GM12873 (cell line): Measurements from ENCODE around the gene PHTF1.

ENCODE experiments used
- TF ChIP-seq, protein P1 (sequence below): IDR thresholded peaks from 2 replicates; pipeline ENCODE4 v1.5.1; 2012; ENCODE audit warnings: low read depth, mild to moderate bottlenecking, moderate library complexity, low read length, control low read depth; ENCODE audit not compliant: insufficient read depth; ENCODE audit errors: missing control alignments

PHTF1 gene

DNA sequence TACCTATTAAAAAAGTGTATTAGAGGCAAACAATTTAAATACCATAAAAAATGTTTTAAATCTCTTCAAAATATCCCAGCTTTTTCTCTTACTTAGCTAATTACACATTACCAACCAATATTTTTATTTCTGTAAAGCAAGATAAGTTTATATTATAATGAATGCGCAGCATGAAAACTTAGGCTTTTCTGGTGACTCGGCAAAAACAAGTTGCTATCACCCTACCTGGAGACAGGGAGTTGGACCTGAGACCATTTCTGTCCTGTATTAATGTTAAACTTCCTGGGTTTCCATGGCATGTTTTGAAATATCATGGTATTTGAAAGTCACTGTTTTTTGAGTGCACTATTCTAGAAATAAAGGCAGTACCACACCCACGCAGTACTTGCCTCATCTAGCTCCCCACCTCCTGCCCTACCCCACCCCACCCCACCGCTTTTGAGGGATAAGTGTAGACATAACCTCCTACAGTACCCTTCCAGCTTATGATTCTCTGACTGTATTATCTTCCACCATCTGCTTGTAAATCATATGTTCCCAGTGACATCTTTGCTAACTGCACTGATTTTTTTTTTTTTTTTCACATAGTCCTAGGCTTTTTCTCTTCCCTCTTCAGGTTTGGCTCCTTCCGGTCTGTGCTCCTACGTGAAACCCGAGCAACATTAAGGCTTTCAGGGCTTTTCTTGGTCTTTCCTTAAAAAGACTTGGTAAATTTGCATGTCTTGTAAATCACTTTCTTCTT, 77.5 kb downstream of the PHTF1 start:
- TF ChIP-seq, protein P1, sequence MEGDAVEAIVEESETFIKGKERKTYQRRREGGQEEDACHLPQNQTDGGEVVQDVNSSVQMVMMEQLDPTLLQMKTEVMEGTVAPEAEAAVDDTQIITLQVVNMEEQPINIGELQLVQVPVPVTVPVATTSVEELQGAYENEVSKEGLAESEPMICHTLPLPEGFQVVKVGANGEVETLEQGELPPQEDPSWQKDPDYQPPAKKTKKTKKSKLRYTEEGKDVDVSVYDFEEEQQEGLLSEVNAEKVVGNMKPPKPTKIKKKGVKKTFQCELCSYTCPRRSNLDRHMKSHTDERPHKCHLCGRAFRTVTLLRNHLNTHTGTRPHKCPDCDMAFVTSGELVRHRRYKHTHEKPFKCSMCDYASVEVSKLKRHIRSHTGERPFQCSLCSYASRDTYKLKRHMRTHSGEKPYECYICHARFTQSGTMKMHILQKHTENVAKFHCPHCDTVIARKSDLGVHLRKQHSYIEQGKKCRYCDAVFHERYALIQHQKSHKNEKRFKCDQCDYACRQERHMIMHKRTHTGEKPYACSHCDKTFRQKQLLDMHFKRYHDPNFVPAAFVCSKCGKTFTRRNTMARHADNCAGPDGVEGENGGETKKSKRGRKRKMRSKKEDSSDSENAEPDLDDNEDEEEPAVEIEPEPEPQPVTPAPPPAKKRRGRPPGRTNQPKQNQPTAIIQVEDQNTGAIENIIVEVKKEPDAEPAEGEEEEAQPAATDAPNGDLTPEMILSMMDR = no peak

DNA sequence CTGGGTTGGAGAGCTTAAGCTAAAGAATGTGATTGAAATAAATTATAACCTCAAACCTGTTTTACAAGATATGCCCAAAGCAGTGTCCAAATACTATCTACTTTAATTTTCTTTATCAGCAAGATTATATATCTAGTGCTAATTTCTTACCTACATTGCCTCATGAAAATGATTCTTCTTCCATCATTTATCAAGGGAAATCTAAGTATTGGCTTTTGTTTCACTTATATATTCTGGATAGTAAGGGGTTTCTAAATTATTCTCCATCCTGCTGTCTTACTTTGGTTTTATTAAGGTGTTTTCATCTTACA, 81.2 kb downstream of the PHTF1 start:
- TF ChIP-seq, protein P1 = no peak

DNA sequence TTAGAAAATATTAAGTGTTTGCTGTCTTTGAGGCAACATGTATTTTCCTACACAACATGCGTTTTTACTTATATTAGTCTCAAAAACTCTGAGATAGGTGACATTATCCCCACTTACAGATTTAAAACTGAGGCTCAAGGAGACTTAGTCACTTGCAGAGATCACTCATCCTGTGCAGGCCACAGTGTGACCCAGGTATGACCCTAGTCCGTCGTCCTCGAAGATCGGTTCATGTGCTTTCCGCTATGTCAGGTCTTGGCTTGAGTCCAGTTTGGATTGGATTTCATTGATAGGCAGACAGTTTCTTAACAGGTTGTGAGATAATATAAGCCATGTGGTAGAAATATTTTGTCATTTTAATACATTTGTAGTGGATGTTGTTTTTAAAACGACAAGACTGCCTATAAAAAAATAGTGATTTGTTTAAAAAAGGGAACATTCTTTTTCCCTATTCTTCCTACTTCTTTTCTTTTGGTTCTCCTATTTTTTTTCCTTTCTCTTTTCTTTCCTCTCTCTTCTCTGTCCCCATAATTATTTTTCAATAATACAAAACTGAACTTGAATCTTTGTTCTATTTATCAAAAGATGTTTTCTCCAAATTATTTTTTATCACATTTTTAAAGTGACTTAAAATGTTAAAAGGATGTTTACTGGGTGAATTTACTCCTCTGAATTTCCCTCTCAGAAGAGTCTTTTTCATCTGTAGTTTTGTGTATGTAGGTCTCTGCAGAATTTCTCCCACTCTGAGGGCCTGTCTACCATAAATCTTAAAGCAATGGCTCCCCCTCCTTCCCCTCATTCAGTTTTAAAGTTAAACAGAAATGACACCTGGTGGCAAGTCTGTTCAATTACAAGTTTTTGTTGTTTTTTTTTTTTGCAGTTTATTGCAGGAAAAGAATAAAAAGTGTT, 81.8 kb downstream of the PHTF1 start:
- TF ChIP-seq, protein P1 = peak; percentile 48

DNA sequence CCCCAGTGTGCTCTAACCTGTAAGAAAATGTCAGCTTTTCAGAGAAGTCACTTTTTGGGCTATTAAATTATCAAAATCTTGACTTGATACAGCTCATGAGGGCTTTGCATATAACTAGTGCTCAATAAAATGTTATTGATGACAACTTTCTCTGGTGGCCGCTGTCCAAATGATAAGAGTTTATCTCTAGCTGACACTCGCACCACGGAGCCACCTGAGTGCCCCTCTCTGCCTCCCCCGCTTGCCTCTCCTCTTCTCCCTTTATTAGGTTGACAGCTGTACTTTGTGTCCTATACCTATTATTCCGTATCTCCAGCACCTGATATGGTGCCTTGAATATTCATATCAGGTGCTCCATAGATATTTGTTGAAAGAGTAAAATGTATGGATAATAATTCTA, 82.8 kb downstream of the PHTF1 start:
- TF ChIP-seq, protein P1 = no peak

DNA sequence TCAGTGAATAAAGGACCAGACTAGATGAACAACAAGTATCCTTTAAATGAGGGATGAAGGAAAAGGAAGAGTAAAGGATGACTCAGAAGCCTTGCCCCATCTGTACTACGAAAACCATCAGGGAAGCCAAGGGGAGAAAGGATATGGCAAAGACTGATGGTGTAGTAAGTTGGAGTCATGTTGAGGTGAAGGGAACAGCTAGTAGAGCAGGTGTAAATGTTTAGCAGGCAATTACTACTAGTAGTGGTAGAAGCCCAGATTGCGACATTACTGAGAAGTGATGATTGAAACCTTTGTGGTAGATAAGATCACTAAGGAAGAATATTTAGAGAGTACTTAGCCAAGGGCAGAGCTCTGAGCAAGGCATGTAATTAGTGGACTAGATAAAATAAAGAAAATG, 84.0 kb downstream of the PHTF1 start:
- TF ChIP-seq, protein P1 = no peak

DNA sequence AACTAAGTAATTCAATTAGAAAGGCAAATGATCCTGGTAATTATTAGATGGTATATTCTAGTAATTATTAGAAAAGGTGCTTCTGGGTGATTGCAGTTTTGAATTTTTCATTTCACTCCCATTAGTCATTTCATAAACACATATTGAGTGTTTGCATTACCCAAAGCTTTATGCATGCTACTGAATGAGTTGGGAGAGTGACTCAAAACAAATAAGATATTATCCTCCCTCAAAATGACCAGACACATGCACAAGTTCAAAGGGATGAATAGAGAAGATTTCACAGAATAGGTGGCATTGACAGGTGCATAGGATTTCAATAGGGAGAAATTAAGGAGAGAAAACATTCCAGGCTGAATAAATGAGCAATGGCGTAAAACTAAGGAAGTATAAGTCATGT, 84.7 kb downstream of the PHTF1 start:
- TF ChIP-seq, protein P1 = no peak

DNA sequence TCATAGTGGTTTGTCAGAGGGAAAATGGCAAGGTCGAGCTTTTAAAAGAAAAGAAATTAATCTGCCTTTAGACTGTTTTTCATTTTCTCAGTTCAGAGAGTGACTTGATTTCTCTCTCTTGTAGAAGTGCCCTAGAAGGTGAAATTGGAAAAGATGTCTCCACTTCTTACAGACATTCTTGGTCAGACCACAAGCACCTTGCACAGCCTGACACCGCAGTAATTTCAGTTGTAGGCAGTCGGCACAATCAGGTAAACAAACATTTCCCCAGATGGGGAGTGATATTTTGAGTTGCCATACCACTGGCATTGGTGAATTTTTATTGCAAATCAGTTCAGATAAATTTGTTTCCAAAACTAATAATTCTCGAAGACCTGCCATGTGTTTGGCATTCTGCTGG, 86.8 kb downstream of the PHTF1 start:
- TF ChIP-seq, protein P1 = no peak
